Fibroblast of skin of abdomen (primary cell): ENCODE results near the gene PKHD1.

Experiments used
- DNase-seq: peaks from one replicate; pipeline ENCODE4 v3.0.0-alpha.2; 2013

PKHD1 gene

DNA sequence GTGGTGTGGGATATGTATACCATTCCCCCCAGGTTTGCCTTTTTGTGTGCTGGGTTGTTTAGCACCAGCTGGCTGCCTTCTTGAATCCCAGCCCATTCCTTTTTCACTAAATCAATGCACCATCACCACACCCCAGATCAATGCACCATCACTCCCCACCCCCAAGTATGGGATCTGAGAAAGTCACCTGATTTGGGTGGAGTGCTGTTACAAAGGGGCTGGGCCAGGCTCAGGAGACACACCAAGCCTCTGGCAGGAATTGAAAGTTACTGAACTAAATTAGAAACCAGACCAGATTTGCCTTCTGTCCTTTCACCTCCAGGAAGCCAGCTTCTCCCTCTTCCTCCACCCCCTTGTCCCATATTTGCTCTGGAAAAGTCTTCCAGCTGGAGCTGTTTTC lies 19.6 kb upstream of the PKHD1 start:
- no peak for DNase-seq

DNA sequence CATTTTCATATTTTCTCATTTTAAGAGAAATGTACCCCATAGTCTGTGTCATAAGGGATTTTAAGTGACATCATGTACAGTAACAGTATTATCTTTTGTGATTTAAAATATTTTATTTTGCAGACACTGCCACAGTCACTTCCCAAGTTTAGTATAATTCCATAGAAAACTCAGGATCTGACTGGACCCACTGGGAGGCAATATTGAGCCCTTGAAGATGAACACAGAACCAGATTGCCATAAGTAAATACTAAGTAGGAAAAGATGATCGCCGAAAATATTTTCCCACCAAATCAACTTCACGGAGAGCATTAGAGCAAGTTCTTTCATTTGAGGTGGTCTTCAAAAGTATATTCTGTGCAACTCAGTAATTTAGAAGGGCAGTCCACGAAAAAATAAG lies 17.6 kb upstream of the PKHD1 start:
- DNase-seq = no peak

DNA sequence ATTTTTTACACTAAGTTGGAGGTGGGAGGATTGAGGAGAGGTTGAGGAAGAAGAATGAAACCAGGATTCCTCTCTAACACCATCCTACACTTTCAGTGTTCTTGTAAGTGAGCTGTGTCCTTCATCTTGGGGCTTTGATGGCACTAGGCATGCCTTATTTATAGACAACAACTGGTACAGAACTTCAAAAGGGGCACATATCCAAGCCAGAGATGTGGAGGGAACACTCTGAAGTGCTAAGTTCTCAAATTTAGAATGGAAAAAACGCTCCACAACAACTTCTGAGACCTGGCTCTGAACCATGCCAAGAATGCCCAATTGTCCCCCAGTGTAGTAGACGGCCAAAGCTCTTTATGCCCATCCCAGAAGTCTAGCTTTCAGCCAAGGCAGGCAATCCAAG lies 16.2 kb upstream of the PKHD1 start:
- no peak for DNase-seq

DNA sequence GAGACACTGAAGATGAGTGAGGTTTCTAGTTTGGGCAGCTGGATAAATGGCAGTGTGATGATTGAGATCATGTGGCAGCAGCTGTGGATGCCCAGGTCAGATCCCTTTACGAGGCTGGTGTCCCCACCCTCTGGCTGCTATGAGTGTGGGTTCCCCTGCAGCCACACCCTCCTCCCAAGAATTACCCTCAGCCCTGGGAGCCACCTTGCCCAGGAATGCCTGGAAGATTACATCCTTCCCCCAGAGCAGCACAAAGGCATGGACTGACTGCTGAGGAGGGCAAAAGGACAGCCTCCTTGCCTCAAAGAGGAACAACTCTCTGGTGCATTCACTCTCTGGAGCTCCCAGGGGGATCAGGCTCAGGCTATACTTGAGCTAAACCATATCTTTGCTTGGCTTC lies 15.0 kb upstream of the PKHD1 start:
- DNase-seq = no peak

DNA sequence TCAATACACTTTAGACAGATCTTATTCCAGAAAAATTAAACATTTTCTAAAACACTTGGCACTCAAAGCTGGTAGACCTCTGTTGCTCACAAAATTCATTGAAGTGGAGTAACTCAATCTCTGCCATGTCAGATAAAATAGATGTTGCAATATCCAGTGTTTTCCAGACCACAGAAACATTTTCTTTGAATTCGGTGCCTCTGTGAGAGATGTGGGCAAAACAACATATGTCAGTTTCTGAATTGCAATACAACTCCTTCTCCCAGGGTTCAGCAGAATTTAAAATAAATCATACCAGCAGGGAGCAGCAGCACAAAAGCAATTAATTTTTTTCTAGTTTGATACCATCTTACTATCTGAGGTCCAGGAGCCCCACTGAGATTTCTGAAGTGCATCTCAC lies 11.3 kb upstream of the PKHD1 start:
- no peak for DNase-seq

DNA sequence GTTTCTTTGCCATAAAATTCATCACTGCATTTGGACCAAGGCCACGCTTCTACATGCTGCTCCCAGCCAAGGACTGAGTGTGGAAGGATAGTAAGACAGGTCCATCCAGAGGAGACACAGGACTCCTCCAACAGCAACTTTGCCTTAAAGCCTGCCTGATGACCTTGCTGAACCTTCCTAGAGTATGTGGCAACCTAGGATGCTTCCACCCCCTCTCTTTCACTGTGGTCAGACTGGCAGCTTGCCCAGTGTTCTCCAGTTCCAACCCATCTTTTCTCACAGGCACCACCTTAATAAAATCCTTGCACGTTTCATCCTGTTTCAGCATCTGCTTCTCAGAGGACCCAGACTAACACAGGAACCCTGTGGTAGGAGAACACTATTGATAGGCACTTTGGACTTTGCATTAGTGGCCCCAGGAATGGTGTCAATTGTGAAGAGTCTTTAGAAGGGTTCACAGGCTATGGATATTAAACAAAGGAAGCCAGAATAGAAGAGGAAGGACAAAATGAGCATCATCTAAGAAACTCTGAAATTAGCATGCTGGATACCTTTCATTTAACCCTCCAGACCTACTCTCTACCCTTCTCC lies 2.4 kb upstream of the PKHD1 start:
- DNase-seq = no peak

DNA sequence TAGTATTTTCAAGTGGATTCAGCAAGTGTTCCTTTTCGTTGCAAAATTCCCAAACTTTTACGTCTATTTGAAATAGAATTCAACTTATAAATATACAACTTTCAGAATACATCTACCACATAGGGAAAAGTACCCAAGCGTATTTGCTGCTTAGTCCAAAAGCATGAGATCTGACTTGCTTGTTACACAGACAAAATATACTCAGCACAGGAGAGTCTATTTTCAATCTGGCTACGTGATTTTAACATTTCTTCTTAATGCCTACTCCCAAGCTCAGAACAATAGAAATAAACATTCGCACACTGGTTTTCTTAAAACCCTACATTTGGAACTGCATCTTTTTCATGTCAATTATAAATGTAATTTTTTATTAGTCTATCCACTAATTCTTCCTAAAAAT lies 672 bp downstream of the PKHD1 start:
- no peak for DNase-seq

DNA sequence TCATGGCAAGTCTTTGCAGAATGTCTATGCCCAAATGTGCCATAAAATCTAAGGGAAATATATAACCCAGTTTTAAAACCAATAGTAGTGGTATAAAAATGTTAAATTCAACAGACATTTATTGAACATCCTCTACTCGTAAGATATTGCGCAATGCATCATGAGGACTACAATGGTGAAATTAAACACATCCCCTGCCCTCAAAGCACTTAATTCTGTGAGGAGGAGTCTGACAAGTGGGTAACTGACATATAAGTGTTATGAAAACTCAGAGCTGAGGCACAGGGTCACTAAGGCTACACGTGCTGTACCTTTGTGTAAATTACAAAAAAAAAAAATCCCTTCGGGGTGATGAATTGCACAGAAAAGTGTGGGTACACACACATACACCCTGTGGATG lies 6.2 kb downstream of the PKHD1 start:
- DNase-seq = no peak

DNA sequence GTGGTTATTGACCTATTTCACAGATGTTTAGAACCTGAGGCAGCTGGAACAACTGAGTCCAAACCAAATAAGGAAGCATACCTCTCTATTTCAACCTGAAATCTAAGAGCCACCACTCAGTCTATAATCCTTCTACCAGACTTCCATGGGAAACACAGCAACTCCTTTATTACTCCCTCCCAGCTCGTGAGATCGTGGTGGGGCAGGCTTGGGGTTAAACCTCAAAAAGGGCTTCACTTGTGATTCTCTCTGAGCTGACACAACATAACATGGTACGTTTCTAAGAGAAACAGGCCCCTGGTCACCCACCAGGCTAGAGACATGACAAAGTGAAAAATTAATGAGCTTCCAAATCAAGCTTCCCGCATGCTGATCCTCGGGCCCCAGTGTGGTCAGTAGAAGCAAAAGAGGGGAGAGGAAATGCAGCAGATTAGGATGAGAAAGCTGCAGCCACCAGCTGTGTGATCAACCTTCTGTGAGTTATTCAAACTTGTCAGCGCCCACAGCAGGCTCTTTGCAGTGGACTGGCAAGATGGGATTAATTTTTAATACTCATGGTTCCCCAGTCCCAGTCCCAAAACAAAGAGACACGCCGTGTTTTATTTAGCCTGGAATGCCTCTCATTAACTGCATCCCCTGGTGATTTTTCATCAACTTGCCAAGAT lies 9.3 kb downstream of the PKHD1 start:
- no peak for DNase-seq

DNA sequence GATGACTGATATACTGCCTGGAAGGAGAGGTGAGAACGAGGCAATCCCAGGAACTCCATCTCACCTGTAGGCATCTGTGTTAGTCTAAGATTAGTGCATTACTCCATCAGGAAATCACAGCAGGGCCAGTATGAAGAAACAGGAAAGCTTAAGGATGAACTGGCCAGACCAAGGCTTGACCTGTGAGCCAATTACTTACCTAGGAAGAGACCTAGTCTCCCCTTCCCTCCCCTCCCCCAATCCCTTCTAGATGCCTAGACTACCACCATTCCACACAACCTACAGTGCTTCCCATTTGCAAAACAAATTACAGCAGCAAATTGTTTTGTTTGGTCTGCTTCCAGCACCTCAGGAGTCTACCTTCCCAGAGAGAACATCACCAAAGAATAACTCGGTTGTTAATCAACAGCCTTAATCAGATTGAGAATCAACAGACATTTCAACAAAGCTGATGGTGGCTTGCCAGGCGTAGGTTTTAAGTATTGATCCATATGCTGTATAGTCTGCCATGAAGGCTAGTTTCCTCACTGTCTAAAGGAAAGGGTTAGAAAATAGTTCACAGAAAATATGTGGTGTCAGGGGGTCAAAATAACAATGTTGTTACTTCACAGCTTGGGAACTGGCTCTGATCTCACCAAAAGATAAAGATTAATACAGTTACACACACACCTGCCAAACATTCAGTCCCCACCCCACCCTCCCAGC lies 10.1 kb downstream of the PKHD1 start:
- DNase-seq = no peak

DNA sequence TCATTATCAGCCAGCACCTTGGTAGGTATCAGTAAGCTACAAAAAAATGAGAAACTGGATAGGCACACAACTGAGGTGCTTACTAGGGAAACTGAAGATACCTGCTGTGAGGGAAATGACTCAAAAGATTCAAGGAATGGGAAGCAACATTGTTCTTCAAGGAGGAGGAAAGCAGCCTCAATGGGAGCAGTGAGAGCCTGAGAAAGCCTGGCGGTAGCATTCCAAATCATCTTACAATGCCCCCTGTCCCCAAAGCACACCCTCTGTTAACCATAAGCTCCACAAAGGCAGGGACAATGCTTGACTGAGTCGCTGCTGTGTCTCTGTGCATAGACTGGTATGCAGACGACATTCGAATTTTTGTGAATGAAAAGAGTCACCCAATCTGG lies 10.6 kb downstream of the PKHD1 start:
- DNase-seq = no peak

DNA sequence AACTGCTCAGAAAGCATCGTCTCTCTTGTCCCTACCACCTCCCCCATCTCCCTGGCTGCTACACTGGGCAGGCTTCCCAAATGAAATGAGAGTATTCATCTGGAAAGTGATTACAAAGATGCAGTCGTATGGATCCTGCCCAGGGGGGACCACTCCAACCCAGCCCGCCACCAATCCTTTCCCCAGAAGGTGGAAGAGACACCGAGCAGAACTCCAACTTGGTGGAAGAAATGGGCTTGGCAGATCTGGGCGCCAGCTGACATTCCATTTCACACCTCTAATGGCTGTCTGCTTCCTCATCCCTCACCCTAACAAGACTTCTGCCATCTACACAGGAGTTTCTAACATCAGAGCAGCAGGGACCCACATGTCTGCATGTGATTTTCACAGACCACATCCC lies 12.7 kb downstream of the PKHD1 start:
- no peak for DNase-seq

DNA sequence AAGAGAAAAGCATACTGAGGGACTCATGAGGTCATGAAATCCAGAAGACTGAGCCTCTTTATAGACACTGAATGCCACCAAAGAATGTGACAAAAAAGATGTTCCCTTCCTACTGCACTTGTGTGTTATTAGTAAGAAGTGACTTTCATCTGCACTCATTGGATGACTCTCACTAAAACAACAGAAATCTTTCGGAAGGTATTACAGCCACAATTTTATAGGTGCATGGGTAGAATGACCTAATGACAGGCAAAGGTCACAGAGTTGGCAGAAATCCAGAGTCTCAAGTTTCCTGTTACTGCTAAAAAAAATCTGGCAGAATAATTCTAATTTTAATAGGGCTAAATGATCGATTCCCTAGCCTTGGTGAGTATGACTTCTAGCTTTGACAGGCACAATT lies 13.3 kb downstream of the PKHD1 start:
- no peak for DNase-seq

DNA sequence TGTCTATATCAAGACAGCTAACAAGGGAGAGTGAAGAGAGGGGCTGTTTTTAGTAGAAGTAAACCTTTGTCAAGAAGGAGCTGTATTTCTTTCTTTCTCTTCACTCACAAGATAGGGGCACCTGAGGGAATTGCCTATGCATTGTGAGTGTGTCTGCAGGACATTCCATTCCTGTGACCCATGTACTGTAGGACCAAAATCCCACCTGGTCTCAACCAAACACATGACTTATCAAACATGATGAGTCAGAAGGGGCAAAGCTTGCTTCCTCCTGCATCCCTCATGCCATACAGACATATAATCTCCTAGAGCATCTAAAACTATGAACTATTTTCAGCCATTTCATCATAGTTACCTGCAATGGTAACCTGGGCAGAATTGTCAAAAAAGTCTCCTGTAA lies 21.8 kb downstream of the PKHD1 start:
- DNase-seq = no peak

DNA sequence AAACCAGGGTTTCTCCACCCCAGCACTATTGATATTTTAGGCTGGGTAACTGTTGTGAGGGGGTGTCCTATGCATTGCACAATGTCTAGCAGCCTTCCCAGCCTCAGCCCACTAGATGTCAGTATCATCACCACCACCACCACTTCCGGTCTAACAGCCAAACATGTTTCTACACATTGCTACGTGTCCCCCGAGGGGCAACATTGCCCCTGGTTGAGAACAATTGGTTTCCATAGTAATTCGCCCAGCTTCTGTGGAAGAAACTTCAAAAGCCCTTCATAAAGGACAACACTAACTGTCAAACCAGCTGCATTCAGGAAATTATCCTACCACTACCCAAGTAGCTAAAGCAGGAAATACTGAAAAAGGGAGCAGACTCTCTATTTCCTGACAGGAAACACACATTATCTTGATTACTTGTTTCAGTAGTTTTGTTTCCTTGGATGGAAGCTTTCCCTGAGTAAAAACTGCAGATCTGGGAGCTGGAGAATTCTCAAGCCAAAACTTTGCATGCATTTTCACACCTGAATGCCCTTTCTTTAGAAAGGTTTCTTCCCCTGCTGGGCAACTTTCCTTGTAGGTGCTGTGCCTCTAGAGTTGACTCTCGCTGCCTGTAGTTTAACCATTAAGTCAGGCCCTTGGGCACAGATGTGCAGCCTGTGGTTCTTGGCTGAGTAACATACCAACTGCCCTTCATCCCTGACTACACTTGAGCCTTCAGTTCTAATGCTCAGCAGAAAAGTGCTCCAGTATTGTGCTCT lies 23.6 kb downstream of the PKHD1 start:
- DNase-seq = peak; percentile 36

DNA sequence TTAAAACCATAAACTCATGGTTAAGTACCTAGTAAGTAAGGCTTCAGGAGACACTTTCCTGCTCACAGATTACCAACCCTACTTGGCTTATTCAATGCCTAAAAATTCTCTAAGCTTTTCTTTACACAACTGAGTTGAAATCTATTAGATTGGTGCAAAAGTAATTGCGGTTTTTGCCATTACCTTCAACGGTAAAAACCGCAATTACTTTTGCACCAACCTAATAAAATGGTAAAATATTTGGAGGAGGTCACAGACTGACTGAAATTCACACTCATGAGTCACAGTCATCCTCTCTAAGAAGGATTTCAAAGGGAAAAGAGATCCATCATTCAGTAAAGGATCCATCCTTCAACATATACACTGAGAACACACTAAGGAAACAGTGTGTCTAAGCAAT lies 25.9 kb downstream of the PKHD1 start:
- DNase-seq = no peak

DNA sequence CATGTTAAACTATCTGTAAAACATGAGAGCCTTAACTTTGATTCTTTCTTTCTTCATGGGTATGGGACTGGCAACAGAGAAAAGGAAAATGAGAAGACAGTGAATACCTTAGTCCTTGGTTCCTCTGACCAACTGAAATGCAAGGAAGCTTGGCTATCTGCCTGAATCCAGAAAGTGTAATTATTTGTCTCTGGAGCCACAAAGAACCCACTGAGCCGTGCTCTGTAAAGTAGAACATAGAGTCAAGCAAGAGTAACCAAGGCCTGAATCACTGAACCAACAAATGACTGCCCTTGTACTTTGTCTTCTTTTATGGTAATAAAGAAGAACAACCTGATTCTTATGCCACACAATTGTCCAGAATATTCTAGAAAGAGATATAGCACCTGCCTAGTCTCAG lies 27.6 kb downstream of the PKHD1 start:
- no peak for DNase-seq

DNA sequence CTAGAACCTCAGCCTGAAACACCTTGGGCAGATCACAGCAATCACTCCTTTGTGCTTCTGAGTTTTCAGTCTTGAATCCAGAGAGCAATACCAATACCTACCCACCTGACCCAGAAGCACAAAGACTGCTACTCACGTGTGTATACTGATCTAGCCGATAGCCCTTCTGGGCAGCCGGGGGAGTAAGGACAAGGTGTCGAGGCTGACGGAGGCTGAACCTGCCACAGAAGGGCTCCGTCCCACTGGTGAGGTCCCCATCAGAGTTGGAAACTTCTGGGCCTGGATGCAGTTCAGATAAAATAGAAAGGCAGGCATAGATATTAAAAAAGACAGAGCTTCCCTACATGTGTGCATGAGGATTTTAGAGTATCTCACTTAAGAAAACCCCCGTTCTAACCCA lies 32.0 kb downstream of the PKHD1 start:
- DNase-seq = no peak

DNA sequence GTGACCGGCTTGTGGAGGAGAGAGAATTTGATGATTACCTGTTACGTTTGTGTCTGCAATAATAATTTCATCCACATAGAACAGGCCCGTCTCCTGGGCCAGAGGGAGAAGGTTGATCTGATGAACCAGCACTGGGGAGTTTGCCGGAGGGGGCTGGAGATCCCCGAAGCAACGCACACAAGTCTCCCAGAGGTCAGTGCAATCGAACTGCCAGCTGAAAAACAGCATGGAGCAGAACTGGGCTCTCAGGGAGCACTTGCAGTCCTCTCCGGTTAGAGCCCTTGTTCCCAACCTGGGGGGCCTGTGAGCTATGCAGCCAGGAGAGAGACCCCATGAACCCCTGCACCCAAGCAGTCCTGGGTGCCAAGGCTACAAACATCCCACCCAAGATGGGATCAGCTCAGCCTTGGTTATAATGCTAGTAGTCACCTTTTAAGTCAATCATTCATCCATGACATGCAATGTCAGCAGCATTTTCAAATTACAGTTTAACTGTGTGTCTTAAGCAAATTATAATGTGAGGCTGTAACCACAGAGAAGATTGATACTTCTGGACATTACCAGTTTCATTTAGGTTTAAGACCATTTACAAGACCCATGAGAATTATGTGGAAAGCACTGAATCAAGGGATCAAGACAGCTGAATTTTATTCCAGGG lies 34.2 kb downstream of the PKHD1 start:
- no peak for DNase-seq

DNA sequence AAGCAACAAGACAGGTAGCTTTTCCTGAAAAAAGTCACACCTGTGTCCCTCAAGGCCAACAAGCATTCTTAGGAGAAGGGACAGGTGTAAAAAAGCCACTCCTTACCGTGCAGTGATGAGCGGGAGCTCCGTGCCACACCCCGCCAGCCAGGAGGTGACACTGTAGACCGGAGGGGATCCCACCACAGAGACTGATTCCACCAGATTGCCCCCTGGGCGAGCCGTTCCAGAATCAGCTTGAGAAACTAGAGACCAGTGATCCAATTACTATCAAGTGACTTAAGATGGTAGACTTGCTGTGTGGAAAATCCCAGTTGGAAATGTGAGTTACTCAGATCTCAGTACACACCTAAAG lies 37.4 kb downstream of the PKHD1 start:
- DNase-seq = no peak

DNA sequence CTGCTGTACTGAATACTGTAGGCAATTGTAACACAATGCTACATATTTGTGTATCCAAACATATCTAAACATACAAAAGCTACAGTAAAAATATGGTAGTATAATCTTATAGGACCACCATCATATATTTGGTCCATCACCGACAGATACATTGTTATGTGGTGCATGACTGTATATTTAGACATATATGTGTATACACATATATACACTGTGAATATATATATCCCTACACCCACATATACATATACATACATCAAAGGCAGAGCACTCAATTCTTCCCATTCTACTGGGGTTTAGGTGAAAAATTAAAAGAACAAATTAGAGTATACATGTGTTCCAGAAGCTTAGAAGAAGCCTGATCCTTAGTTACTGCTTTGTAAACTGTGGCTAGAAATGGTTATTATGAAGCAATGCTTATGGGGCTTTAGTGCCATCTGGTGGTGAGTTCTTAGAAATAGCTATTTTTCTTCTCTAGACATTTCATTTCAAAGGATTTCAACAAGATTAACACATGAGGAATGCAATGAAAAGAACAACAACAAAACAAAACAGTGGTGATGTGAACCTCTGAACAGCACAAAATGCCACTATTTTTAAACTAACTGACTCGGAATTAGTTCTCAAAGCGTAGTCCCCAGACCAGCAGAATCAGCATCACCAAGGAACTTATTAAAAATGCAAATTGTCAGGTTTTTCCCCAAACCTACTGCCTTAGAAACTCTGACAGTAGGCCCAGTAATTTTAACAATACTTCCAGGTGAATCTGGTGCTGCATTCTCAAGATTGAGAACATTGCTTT lies 38.0 kb downstream of the PKHD1 start:
- DNase-seq = peak; percentile 19

DNA sequence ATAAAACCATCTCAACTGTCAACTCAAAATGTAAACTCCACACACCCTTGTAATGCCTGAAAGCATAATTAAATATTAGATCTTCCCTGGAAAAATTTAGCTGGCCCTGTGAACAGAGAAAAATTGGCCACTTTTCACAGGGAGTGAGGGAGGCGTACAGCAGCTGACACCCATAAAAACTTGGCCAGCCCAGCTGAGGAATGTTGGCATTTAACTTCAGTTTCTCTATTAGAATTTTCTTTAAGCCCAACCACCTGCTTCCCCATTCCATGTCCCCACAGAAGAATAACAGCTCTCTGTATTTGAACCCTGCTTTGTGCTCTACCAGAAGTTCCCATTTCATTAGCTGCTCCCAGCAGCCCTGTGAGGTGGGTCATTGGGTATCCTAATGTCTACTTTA lies 41.0 kb downstream of the PKHD1 start:
- DNase-seq = no peak
